Colonic mucosa (tissue), 4 donors: ENCODE measurements around the gene PGF. TPM values are rescaled to one million over a fixed set of nuclear protein-coding genes. Genes with fewer than 3 reads are reported as not detected.

ENCODE experiments used
- DNase-seq: peaks from one replicate; pipeline ENCODE4 v3.0.0-alpha.2; 2020
- H3K27ac ChIP-seq: fragments of 200-600 bp; one replicate; pipeline ENCODE4 v1.8.0; 2021
- H3K27me3 ChIP-seq: fragments of 200-600 bp; one replicate; pipeline ENCODE4 v1.8.0; 2021
- H3K36me3 ChIP-seq: fragments of 200-600 bp; one replicate; pipeline ENCODE4 v1.8.0; 2021
- H3K4me1 ChIP-seq: fragments of 200-600 bp; one replicate; pipeline ENCODE4 v1.8.0; 2021; ENCODE audit warnings: mild to moderate bottlenecking
- H3K4me3 ChIP-seq: fragments of 200-600 bp; one replicate; pipeline ENCODE4 v1.8.0; 2021
- H3K9ac ChIP-seq, 2 donors: one replicate each; pipeline ENCODE4 v1.7.0; 2013; ENCODE audit warnings: control low read depth in 2 of 2, low read depth in 2 of 2, low read length in 2 of 2
- H3K9me3 ChIP-seq: fragments of 200-600 bp; one replicate; pipeline ENCODE4 v1.8.0; 2021
- intact Hi-C: fragments of 100-400 bp; cut with DNase I; formaldehyde crosslinking; loops from one replicate; pipeline ENCODE4 v1.14.1; 2022
- total RNA-seq, 2 donors: library from RNA; stranded (reverse); fragmentation: NEBNext Ultra II Directional in 1 of 2; extraction: Animal tissue kit (Norgen Biotek cat#: 25700) in 1 of 2; gene quantifications; one replicate each; pipeline ENCODE4 v1.2.1, GENCODE V29; 2021
- TF ChIP-seq, protein P1 (sequence below): fragments of 200-600 bp; IDR thresholded peaks from one replicate; pipeline ENCODE4 v1.8.0; 2022; ENCODE audit warnings: antibody characterized with exemption, mild to moderate bottlenecking
- donor health status: healthy.
- donor health status: DM: no; HTN: no; CAD: no.
- donor health status: DM: no; HTN: no; CAD: no.

Gene PGF
- total RNA-seq, 2 donors from 2014 or later, result 0.57 to 2.2 TPM

DNA sequence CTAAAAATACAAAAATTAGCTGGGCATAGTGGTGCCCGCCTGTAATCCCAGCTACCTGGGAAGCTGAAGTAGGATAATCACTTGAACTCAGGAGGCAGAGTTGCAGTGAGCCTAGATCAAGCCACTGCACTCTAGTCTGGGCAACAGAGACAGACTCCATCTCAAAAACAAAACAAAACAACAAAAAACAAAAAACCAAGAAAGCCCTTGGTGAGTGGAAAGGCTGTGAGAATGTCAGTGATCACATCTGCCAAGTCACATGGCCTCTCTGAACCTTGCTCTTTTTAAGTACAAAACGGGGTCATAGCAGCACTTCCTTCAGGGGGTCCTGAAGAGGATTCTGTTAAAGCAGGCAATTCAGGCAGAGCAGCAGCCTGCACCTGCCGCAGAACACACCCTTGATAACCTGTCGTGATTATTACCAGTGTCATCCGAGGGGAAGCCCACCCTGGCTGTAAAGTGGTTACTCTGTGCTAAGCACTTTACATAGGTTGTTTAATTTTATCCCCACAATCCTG is 41.9 kb downstream of the PGF start:
- no peaks in the 10 kb centered on the region for H3K36me3 ChIP-seq
- H3K4me3 ChIP-seq, result no peak overlapping the region
- intact Hi-C loops, result no loop called here
- no peaks in the 10 kb centered on the region for H3K4me1 ChIP-seq
- DNase-seq, result no peak
- H3K9ac ChIP-seq, result peak overlapping the region in 1 of 2 donors; percentile 5
- no peak overlapping the region for H3K27ac ChIP-seq
- no peaks in the 10 kb centered on the region for H3K27me3 ChIP-seq
- no peaks in the 10 kb centered on the region for H3K9me3 ChIP-seq
- TF ChIP-seq, protein P1, sequence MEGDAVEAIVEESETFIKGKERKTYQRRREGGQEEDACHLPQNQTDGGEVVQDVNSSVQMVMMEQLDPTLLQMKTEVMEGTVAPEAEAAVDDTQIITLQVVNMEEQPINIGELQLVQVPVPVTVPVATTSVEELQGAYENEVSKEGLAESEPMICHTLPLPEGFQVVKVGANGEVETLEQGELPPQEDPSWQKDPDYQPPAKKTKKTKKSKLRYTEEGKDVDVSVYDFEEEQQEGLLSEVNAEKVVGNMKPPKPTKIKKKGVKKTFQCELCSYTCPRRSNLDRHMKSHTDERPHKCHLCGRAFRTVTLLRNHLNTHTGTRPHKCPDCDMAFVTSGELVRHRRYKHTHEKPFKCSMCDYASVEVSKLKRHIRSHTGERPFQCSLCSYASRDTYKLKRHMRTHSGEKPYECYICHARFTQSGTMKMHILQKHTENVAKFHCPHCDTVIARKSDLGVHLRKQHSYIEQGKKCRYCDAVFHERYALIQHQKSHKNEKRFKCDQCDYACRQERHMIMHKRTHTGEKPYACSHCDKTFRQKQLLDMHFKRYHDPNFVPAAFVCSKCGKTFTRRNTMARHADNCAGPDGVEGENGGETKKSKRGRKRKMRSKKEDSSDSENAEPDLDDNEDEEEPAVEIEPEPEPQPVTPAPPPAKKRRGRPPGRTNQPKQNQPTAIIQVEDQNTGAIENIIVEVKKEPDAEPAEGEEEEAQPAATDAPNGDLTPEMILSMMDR, result no peak

DNA sequence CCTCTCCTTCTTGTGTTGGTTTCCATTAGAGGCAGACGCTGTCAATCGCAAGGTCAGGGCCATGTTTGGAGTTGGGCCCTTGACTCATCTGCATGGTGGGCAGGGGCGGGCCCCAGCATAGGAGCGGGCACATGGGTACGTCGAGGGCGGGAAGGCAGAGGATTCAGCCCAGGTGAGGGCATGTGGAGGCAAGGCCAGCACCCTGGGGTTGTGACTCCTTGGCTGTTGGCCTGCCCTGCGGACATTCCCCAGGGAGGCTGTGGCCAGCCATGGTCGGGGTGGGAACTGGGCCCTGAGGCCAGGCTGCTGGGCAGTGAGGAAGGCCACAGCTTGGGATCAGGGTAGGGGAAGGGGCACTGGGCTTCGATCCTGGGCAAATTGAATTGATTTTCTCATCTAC is 42.6 kb downstream of the PGF start:
- H3K27me3 ChIP-seq, result no peaks in the 10 kb centered on the region
- no peaks in the 10 kb centered on the region for H3K9me3 ChIP-seq
- DNase-seq, result no peak
- intact Hi-C loops, result no loop called here
- H3K36me3 ChIP-seq, result no peaks in the 10 kb centered on the region
- no peak overlapping the region for H3K27ac ChIP-seq
- H3K9ac ChIP-seq, result no peak overlapping the region
- no peak overlapping the region for H3K4me3 ChIP-seq
- no peaks in the 10 kb centered on the region for H3K4me1 ChIP-seq
- TF ChIP-seq, protein P1, result no peak

DNA sequence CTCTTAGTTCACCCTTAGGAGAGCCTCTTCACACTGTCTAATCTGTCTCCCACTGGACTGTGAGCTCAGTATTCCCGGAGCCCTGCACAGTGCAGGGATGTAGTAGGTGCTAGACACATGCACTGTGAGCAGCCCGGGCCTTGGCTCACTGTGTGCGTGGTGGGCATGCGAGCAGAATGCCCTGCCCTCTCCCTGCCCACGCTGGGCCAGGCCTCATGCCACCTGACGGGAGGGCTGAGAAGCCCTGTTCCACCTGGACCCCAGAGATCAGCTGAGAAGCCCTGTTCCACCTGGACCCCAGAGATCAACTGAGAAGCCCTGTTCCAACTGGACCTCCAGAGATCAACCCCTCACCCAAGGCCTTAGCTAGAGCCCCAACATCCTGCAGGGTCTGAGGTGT is 43.3 kb downstream of the PGF start:
- DNase-seq, result no peak
- Histone ChIP-seq H3K27ac (no peak overlapping the region), H3K9me3 (no peaks in the 10 kb centered on the region), H3K36me3 (no peaks in the 10 kb centered on the region), H3K27me3 (no peaks in the 10 kb centered on the region), H3K4me3 (no peak overlapping the region), H3K4me1 (peaks cover 2% of the 10 kb centered on the region), H3K9ac (no peak overlapping the region)
- intact Hi-C loops, result no loop called here
- TF ChIP-seq, protein P1, result no peak

DNA sequence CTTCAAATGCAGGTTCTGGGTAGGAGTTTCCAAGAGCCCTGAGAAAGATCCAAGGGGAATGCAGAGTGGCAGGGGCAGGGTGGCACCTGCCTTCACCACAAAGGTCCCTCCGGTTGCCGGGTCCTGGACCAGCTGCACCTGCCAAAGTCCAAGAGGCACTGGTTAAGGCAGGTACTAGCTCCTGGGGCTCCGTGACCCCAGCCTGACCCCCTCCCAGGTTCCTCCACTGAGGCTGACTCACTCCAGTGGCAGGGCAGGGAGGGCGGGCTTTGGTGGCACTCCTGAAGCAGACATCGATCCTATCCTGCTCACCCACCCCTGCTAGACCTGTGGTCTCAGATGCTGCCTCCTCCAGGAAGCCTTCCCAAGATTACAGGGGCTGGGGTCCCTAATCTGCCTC is 43.7 kb downstream of the PGF start:
- intact Hi-C loops, result no loop called here
- Histone ChIP-seq H3K4me1 (peaks cover 3% of the 10 kb centered on the region), H3K4me3 (no peak overlapping the region), H3K27ac (no peak overlapping the region), H3K9ac (no peak overlapping the region), H3K36me3 (no peaks in the 10 kb centered on the region), H3K27me3 (no peaks in the 10 kb centered on the region), H3K9me3 (no peaks in the 10 kb centered on the region)
- TF ChIP-seq, protein P1, result no peak
- DNase-seq, result no peak

DNA sequence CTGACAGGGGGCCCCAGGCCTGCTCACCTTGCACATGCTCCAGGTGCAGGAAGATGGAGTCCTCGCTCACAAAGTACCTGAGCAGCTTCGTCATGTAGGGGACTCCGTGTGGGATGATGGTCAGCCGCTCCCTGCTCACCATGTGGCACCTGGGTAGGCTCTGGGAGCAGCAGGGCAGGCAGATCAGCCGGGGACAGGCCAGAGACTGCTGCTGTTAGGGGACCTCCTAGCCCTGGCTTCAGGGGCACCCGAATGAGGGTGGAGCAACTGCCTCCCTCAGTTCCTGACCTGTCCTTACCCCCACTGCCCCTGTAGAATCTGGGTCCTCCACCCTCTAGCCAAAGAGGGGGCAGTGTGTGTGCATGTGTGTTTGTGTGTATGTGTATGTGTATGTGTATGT is 44.2 kb downstream of the PGF start:
- H3K4me3 ChIP-seq, result no peak overlapping the region
- H3K27ac ChIP-seq, result no peak overlapping the region
- no peak overlapping the region for H3K9ac ChIP-seq
- H3K4me1 ChIP-seq, result peaks cover 3% of the 10 kb centered on the region
- TF ChIP-seq, protein P1, result no peak
- intact Hi-C loops, result no loop called here
- H3K27me3 ChIP-seq, result no peaks in the 10 kb centered on the region
- H3K36me3 ChIP-seq, result no peaks in the 10 kb centered on the region
- no peak for DNase-seq
- H3K9me3 ChIP-seq, result no peaks in the 10 kb centered on the region

DNA sequence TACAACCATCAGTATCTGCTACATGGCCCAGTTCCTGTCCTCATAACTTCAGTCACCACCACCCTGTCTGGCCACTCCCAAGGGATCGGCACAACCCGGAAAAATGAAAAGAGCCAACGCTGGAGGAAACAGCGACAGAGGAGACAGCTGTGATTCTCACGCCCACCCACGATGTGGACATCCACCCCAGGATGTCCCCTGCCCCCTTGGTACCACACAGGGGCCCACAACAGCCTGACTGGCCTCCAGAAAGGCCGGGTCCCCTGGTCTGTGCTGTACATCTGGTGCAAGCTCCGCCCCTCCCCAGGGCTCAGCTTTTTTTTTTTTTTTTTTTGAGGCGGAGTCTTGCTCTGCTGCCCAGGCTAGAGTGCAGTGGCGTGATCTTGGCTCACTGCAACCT is 44.8 kb downstream of the PGF start:
- TF ChIP-seq, protein P1, result no peak
- no peaks in the 10 kb centered on the region for H3K9me3 ChIP-seq
- H3K36me3 ChIP-seq, result no peaks in the 10 kb centered on the region
- intact Hi-C loops, result no loop called here
- peak; percentile 52 for DNase-seq
- H3K4me3 ChIP-seq, result no peak overlapping the region
- H3K27me3 ChIP-seq, result no peaks in the 10 kb centered on the region
- H3K4me1 ChIP-seq, result peaks cover 3% of the 10 kb centered on the region
- no peak overlapping the region for H3K27ac ChIP-seq
- peak overlapping the region in 1 of 2 donors; percentile 41 for H3K9ac ChIP-seq
